Mammary epithelial cell (primary cell): ENCODE data around the gene UBE2J1.
A peak's percentile ranks its signal among the peaks of the same experiment; 100 is the strongest.

Experiments used
- EZH2 ChIP-seq: IDR thresholded peaks from 2 replicates; pipeline ENCODE4 v1.6.1; 2012; ENCODE audit warnings: low read length, inconsistent platforms, borderline replicate concordance
- TF ChIP-seq, protein P1 (sequence below), 2 donors: IDR thresholded peaks in 1 of 2; conservative IDR thresholded peaks in 1 of 2; 2 replicates each; pipeline ENCODE4 v1.5.1; 2011 to 2012; ENCODE audit warnings: inconsistent platforms in 2 of 2, low read length in 2 of 2, mild to moderate bottlenecking in 2 of 2, control low read depth in 1 of 2, low read depth in 1 of 2; ENCODE audit not compliant: insufficient read depth in 1 of 2; ENCODE audit errors: extremely low read depth in 1 of 2

DNA sequence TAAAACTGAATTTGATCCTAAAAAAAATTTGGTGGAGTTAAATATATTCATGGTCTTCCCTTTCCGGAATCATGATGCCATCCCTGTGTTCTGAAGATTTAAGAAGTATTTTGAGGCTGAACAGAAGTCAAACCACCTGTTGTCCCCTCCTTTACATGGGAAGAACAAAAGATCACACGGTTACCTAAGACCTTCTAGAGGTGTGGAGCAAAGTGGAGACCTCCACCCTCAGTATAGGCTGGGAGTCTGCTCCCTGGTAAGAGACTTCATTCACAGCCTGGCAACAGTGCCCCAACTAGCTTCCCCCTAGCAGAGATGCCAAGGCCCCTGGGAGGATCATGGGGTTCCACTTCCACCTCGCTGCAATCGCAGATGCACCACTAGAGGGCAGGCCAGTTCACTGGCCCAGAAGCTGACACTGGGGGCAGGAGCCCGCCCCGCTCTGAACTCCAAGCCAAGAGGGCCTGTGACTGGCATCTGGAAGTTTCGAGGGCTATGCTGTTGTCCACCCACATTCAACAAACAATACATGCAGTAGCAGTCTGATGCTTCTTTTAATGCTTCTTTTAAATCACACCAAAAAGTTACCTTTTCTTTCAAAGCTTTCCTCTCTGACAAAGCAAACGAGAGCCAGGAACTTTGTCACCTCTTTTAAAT lies 19.5 kb upstream of the UBE2J1 start:
- TF ChIP-seq, protein P1, sequence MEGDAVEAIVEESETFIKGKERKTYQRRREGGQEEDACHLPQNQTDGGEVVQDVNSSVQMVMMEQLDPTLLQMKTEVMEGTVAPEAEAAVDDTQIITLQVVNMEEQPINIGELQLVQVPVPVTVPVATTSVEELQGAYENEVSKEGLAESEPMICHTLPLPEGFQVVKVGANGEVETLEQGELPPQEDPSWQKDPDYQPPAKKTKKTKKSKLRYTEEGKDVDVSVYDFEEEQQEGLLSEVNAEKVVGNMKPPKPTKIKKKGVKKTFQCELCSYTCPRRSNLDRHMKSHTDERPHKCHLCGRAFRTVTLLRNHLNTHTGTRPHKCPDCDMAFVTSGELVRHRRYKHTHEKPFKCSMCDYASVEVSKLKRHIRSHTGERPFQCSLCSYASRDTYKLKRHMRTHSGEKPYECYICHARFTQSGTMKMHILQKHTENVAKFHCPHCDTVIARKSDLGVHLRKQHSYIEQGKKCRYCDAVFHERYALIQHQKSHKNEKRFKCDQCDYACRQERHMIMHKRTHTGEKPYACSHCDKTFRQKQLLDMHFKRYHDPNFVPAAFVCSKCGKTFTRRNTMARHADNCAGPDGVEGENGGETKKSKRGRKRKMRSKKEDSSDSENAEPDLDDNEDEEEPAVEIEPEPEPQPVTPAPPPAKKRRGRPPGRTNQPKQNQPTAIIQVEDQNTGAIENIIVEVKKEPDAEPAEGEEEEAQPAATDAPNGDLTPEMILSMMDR (conservative IDR thresholded peaks at IDR 0.05 in 1 of 2, IDR thresholded peaks at IDR 0.05 in 1 of 2; ENCODE audit: extremely low read depth in 1 of 2, insufficient read depth in 1 of 2, low read depth in 1 of 2, low read length in 2 of 2) = peak; percentile 94 to 99
- TF ChIP-seq EZH2 = no peak
